ENCODE measurements around the gene CDR2L.

CDR2L gene

GRCh38 chr17:75049706-75050105 lies 62.3 kb downstream of the CDR2L start:
- Histone ChIP-seq H3K27ac (ENCODE audit: low read depth, low read length) (no peak overlapping the region), H3K4me1 (ENCODE audit: insufficient read depth, low read length) (peaks cover 16% of the 10 kb centered on the region), H3K36me3 (ENCODE audit: insufficient read depth, low read length) (peaks cover 12% of the 10 kb centered on the region), H3K9me3 (ENCODE audit: low read length) (no peaks in the 10 kb centered on the region), H3K27me3 (ENCODE audit: control insufficient read depth in 1 of 2, insufficient read depth in 2 of 2, low read length in 2 of 2) (no peaks in the 10 kb centered on the region), H3K9ac (ENCODE audit: low read length) (no peak overlapping the region), H3K4me3 (ENCODE audit: low read depth in 1 of 2, low read length in 2 of 2) (no peak overlapping the region)

- Histone ChIP-seq H3K9ac (ENCODE audit: low read length) (no peak overlapping the region), H3K4me1 (ENCODE audit: insufficient read depth, low read length) (peaks cover 16% of the 10 kb centered on the region), H3K9me3 (ENCODE audit: low read length) (no peaks in the 10 kb centered on the region), H3K27ac (ENCODE audit: low read depth, low read length) (no peak overlapping the region), H3K36me3 (ENCODE audit: insufficient read depth, low read length) (peaks cover 12% of the 10 kb centered on the region), H3K4me3 (ENCODE audit: low read depth in 1 of 2, low read length in 2 of 2) (no peak overlapping the region), H3K27me3 (ENCODE audit: control insufficient read depth in 1 of 2, insufficient read depth in 2 of 2, low read length in 2 of 2) (no peaks in the 10 kb centered on the region)
These were observed 64.5 kb downstream of the CDR2L start for GRCh38 chr17:75051941-75052340.
